HG03025 (cell line): ENCODE results near the gene NNMT.

Experiments
- ATAC-seq: cut with Tn5 transposase; IDR thresholded peaks from one replicate; pipeline ENCODE4 v1.9.1; 2021; ENCODE audit warnings: mild to moderate bottlenecking, moderate library complexity; ENCODE audit not compliant: unreplicated experiment, low FRiP score

NNMT gene

GRCh38 chr11:114343020-114343419, 46.8 kb downstream of the NNMT start:
- ATAC-seq, result no peak

- ATAC-seq, result no peak
These were observed 47.3 kb downstream of the NNMT start for GRCh38 chr11:114343493-114343892.

- ATAC-seq, result no peak
These were observed 48.3 kb downstream of the NNMT start for GRCh38 chr11:114344494-114344893.

GRCh38 chr11:114345575-114346222, 49.5 kb downstream of the NNMT start:
- no peak for ATAC-seq

- no peak for ATAC-seq
These were observed 50.5 kb downstream of the NNMT start for GRCh38 chr11:114346709-114347141.

GRCh38 chr11:114348200-114349191, 52.3 kb downstream of the NNMT start:
- ATAC-seq, result no peak

GRCh38 chr11:114350022-114350421, 53.8 kb downstream of the NNMT start:
- ATAC-seq, result no peak

GRCh38 chr11:114353443-114353842, 57.2 kb downstream of the NNMT start:
- no peak for ATAC-seq

GRCh38 chr11:114354076-114354475, 57.9 kb downstream of the NNMT start:
- ATAC-seq, result no peak

- ATAC-seq, result no peak
These were observed 62.5 kb downstream of the NNMT start for GRCh38 chr11:114358716-114359115.

GRCh38 chr11:114359342-114359741, 63.1 kb downstream of the NNMT start:
- no peak for ATAC-seq

- ATAC-seq, result no peak
These were observed 66.1 kb downstream of the NNMT start for GRCh38 chr11:114362326-114362725.

GRCh38 chr11:114362958-114363357, 66.8 kb downstream of the NNMT start:
- no peak for ATAC-seq
